RWPE2 (cell line): ENCODE data around the gene SPOCK2.
"Not testable (repeated sequence)": the region's sequence is repeated elsewhere in the genome, so short reads cannot be mapped to it uniquely, and the experiment has no call there.

ENCODE experiments used
- ATAC-seq: fragments of 200-7000 bp; cut with Tn5 transposase; 3 replicates; pipeline ENCODE4 v1.9.1; 2021; ENCODE audit warnings: low read depth
- DNase-seq: peaks from one replicate; pipeline ENCODE4 v3.0.0-alpha.2; 2020; ENCODE audit warnings: low spot score
- H3K27ac ChIP-seq: fragments of 450-650 bp; 2 replicates; pipeline ENCODE4 v1.5.1; 2017; ENCODE audit warnings: mild to moderate bottlenecking; ENCODE audit not compliant: poor library complexity, severe bottlenecking
- H3K27me3 ChIP-seq: fragments of 250-450 bp; sonication (Bioruptor Pico); 2 replicates; pipeline ENCODE4 v1.5.1; 2021; ENCODE audit warnings: mild to moderate bottlenecking, moderate library complexity; ENCODE audit not compliant: insufficient read depth, poor library complexity, severe bottlenecking
- H3K36me3 ChIP-seq: fragments of 250-450 bp; sonication (Bioruptor Pico); 2 replicates; pipeline ENCODE4 v1.5.1; 2020; ENCODE audit warnings: low read depth, mild to moderate bottlenecking, moderate library complexity
- H3K4me1 ChIP-seq: fragments of 250-450 bp; sonication (Bioruptor Pico); 2 replicates; pipeline ENCODE4 v1.5.1; 2021; ENCODE audit warnings: mild to moderate bottlenecking, moderate library complexity; ENCODE audit not compliant: insufficient read depth, poor library complexity, severe bottlenecking
- H3K4me3 ChIP-seq: fragments of 250-450 bp; sonication (Bioruptor Pico); 2 replicates; pipeline ENCODE4 v1.5.1; 2021; ENCODE audit warnings: mild to moderate bottlenecking, moderate library complexity; ENCODE audit not compliant: severe bottlenecking
- H3K9me3 ChIP-seq: fragments of 250-450 bp; sonication (Bioruptor Pico); 2 replicates; pipeline ENCODE4 v1.5.1; 2021; ENCODE audit warnings: mild to moderate bottlenecking, moderate library complexity; ENCODE audit not compliant: severe bottlenecking
- CTCF ChIP-seq: fragments of 450-650 bp; IDR thresholded peaks from one replicate; pipeline ENCODE4 v1.5.1; 2017; ENCODE audit warnings: mild to moderate bottlenecking, moderate library complexity; ENCODE audit not compliant: poor library complexity, severe bottlenecking

SPOCK2 gene

DNA sequence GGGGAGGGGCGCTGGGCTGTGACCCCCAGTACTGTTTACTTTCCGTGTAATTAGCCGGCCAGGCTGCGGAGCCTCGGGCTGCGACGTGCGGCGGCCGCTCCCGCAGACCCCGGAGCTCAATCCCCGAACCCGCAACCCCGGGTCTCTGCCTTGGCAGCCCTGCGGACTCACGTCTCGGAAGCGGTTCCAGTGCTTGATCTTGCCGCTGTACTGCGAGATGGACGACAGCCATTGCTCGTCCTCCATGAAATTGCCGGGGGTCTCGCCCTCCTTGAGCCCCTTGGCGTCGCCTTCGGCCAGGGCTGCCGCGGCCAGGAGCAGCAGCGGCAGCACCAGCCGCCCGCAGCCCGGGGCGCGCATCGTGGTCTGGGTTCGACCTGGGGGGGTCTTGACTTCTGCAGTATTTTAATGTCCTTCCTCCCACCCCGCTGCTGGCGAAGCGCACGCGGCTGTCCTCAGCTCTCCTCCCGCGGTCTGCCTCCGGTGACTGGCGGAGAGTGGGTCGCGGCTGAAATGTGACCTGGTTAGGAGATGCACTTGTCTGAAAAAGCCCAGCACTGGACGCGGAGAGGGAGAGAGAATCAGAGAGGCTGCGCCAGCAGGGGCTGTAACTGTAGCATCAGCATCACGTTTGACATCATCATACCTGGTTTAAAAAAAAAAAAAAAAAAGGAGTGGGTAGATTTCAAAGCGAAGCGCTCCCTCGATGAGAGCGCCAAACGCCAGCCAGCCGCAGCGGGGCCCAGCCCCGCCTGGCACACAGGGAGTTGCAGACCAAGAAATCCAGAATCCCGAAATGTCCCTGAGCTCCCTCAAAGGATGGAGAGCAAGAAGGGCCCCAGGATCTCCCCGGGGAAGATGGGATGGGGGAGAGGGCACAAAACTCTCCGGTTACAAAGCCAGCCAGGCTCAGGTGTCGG, at the start of gene SPOCK2:
Gene SPOCK2, minus strand, starts transcription at position 583 of the 920 bp plus-strand sequence. Its CDS starts 223 bp downstream, at position 360.
- Histone ChIP-seq H3K27me3 (peaks cover 25% of the 10 kb centered on the region), H3K4me3 (peak within 1 kb of the TSS; percentile 7), H3K27ac (no peak within 1 kb of the TSS), H3K4me1 (no peaks in the 10 kb centered on the region), H3K9me3 (no peaks in the 10 kb centered on the region), H3K36me3 (no peaks in the 10 kb centered on the region)
- TF ChIP-seq CTCF, result no peak
- DNase-seq, result peak; percentile 47
- ATAC-seq, result no peak

GRCh38 chr10:72137583-72137982, 49.2 kb upstream of the SPOCK2 start:
- Histone ChIP-seq H3K4me3 (no peak overlapping the region), H3K9me3 (no peaks in the 10 kb centered on the region)

DNA sequence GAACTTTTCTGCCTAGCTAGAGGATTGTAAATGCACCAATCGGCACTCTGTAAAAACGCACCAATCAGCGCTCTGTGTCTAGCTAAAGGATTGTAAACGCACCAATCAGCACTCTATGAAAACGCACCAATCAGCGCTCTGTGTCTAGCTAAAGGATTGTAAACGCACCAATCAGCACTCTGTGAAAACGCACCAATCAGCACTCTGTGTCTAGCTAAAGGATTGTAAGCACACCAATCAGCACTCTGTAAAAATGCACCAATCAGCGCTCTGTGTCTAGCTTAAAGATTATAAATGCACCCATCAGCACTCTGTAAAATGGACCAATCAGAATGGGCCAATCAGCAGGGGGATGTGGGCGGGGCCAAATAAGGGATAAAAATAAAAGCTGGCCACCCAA, 47.9 kb upstream of the SPOCK2 start:
- not testable (repeated sequence) for H3K4me1 ChIP-seq, H3K4me3 ChIP-seq, H3K27me3 ChIP-seq, ATAC-seq, DNase-seq, H3K9me3 ChIP-seq, H3K27ac ChIP-seq
- peaks cover 16% of the 10 kb centered on the region for H3K36me3 ChIP-seq

More at GRCh38 chr10:72137583-72137982, 49.2 kb upstream of the SPOCK2 start:
- Histone ChIP-seq H3K27me3 (no peaks in the 10 kb centered on the region), H3K27ac (no peak overlapping the region), H3K4me1 (no peaks in the 10 kb centered on the region), H3K36me3 (peaks cover 12% of the 10 kb centered on the region; the same call in 1 of the 2 replicates)
- ATAC-seq (no peak), DNase-seq (no peak)
- TF ChIP-seq CTCF, result no peak

DNA sequence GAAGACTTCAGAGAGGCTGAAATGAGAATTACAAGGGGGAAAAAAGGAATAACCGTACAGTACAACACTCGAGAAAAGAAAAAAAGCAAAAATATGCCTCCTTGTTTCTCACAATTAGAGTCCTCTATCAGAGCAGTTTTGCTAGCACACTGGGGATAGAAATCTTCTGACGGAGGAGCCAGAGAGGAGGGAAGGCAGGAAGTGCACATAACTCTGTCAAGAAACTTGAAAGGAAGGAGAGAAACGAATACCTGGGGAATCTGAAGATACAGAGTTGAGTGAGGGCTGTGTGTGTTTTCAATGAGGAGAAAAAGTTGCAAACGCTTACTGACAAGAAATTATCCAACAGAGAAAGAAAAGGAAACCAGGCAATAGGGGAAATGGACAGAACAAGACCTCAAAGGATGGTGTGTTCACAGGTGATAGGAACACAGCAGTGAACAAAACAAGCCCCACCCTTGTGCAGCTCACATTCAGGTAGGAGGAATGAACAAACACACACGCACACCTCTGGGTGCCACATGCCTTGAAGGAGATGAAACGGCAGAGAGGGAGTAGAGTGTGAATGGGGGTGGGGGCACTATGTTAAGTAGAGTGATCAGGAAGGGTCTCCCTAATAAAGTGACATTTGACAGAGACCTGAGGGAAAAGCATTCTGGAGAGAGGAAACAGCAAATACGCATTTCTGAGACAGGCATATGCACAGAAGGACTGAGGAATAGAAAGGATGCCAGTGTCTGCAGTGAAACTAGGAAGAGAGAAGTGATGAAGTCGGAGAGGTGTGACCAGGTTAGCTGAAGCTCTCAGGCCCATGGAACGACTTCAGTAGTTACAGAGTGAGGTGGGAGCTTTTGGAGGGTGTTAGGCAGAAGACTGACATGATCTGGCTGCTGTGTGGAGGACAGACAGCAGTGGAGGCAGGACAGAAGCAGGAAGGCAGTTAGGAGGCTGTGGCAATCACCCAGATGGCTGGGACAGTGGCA, 46.7 kb upstream of the SPOCK2 start:
- ATAC-seq, result no peak
- no peak overlapping the region for H3K27ac ChIP-seq
- no peak for DNase-seq

More for the DNA sequence above, 46.7 kb upstream of the SPOCK2 start:
- H3K9me3 ChIP-seq, result no peaks in the 10 kb centered on the region
- no peak for TF ChIP-seq CTCF
- no peaks in the 10 kb centered on the region for H3K27me3 ChIP-seq
- no peak overlapping the region for H3K4me3 ChIP-seq
- peaks cover 19% of the 10 kb centered on the region for H3K36me3 ChIP-seq
- H3K4me1 ChIP-seq, result no peaks in the 10 kb centered on the region
